ENCODE data around the gene CFAP299. TPM values are rescaled to one million over a fixed set of nuclear protein-coding genes. Genes with fewer than 3 reads are reported as not detected.

Gene CFAP299
- total and polyA plus RNA-seq, 2 experiments from 2014 or later: not detected

DNA sequence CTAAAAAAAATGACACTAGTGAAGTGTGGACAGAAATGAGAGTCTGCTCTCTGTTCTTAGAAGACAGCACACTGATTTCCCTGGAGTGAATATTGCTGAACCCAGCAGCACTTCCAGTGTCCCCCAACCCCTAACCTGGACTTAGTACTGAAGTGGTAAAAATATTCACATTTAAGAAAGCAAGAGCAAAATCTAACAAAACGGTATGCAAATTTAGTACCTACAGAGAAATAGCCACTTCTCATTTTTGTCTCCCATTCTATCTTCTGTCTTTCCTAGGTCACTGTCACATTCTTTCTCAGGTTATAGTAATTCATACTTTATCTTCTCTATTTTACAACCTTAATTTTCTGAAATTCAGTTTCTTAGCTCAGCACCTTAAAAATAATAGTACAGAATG, 274.7 kb downstream of the CFAP299 start:
- WGBS (ENCODE audit: low lambda C conversion rate, missing lambda C conversion rate): 79% methylated on average over 1 of the region's 1 CpG
- no peaks in the 10 kb centered on the region for H3K9me3 ChIP-seq (ENCODE audit: low read depth)
- TF ChIP-seq, protein P1, sequence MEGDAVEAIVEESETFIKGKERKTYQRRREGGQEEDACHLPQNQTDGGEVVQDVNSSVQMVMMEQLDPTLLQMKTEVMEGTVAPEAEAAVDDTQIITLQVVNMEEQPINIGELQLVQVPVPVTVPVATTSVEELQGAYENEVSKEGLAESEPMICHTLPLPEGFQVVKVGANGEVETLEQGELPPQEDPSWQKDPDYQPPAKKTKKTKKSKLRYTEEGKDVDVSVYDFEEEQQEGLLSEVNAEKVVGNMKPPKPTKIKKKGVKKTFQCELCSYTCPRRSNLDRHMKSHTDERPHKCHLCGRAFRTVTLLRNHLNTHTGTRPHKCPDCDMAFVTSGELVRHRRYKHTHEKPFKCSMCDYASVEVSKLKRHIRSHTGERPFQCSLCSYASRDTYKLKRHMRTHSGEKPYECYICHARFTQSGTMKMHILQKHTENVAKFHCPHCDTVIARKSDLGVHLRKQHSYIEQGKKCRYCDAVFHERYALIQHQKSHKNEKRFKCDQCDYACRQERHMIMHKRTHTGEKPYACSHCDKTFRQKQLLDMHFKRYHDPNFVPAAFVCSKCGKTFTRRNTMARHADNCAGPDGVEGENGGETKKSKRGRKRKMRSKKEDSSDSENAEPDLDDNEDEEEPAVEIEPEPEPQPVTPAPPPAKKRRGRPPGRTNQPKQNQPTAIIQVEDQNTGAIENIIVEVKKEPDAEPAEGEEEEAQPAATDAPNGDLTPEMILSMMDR (IDR thresholded peaks at IDR 0.05; ENCODE audit: poor library complexity): no peak
- TF ChIP-seq EZH2 (IDR thresholded peaks at IDR 0.05; ENCODE audit: borderline replicate concordance): no peak
- no peak for TF ChIP-seq EZH2phosphoT487 (IDR thresholded peaks at IDR 0.05; ENCODE audit: low read depth, severe bottlenecking, unreplicated experiment)

DNA sequence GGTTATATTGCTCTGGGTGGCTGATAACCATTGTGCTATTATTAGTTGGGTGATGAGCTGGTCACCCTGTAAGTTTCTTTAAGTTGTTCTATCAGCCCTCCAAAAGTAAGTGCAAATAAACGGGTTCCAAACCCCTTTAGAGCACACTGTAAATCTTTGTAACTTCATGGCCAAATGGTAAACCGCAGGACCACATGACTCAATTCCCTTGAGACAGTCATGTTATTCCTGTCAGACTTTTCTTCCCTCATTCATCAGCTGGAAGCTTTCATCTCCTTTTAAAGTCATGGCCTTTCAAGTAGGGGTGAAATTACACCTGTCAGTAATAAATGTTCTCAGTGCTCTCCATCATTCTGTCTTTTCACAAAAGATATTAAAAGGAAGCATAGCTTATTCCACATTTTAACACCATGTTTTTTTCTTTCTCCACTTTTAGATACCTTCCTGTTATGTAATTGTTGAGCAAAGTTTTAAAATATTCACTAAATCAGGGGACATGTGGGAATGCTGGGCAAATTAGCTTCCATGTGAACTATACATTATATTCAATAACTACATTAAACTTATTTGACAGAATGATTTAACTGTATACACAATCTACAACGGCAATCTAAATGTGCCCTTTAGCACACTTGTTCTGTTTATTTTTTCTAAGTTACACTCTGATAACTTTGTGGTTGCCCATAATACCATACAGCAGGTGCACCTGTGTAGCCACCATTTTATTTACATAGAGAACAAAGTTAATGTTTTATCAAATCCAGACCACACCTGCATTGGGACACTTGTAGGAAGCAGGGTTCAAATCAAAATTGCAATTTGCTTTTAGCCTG, 275.5 kb downstream of the CFAP299 start:
- Histone ChIP-seq H3K27me3 (no peaks in the 10 kb centered on the region), H3K4me3 (no peak overlapping the region), H2AFZ (no peak overlapping the region), H3K4me1 (ENCODE audit: insufficient read depth) (peaks cover 9% of the 10 kb centered on the region), H3K9me3 (ENCODE audit: low read depth) (no peaks in the 10 kb centered on the region), H3K27ac (no peak overlapping the region), H3K4me2 (peak overlapping the region; percentile 10), H3K79me2 (no peaks in the 10 kb centered on the region), H4K20me1 (ENCODE audit: insufficient read depth, poor library complexity, severe bottlenecking) (no peaks in the 10 kb centered on the region), H3K36me3 (replicated peaks; ENCODE audit: insufficient read depth, low read depth) (no peaks in the 10 kb centered on the region), H3K9me2 (replicated peaks; ENCODE audit: insufficient read depth) (no peaks in the 10 kb centered on the region)
- WGBS (ENCODE audit: low lambda C conversion rate, missing lambda C conversion rate): 35% methylated on average over 3 of the region's 3 CpGs
- DNase-seq (ENCODE audit: low spot score): peak; percentile 7
- TF ChIP-seq EZH2phosphoT487 (IDR thresholded peaks at IDR 0.05; ENCODE audit: low read depth, severe bottlenecking, unreplicated experiment): no peak
- no peak for TF ChIP-seq EZH2 (IDR thresholded peaks at IDR 0.05; ENCODE audit: borderline replicate concordance)
- TF ChIP-seq, protein P1 (IDR thresholded peaks at IDR 0.05; ENCODE audit: poor library complexity): no peak

More for the DNA sequence above, 274.7 kb downstream of the CFAP299 start:
- no peaks in the 10 kb centered on the region for H4K20me1 ChIP-seq (ENCODE audit: insufficient read depth, poor library complexity, severe bottlenecking)
- H3K79me2 ChIP-seq: no peaks in the 10 kb centered on the region
- no peaks in the 10 kb centered on the region for H3K27me3 ChIP-seq
- no peak overlapping the region for H3K4me3 ChIP-seq
- H3K9me2 ChIP-seq (replicated peaks; ENCODE audit: insufficient read depth): no peaks in the 10 kb centered on the region
- peaks cover 9% of the 10 kb centered on the region for H3K4me1 ChIP-seq (ENCODE audit: insufficient read depth)
- no peak overlapping the region for H3K4me2 ChIP-seq
- DNase-seq (ENCODE audit: low spot score): no peak
- H2AFZ ChIP-seq: no peak overlapping the region
- H3K36me3 ChIP-seq (replicated peaks; ENCODE audit: insufficient read depth, low read depth): no peaks in the 10 kb centered on the region
- H3K27ac ChIP-seq: no peak overlapping the region

DNA sequence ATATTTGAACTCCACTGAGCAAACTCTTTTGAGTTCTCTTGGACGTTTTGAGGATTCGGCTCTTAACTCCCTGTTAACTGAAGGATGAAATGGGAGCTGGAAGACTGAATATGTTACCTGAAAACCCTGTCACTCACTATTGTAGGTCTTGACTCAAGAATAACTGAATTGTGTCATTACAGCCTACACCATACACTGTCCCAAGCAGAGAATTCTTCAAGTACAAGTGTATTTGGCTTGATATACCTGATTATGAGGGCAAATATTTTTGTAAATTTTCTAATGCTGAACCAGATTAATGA, 276.1 kb downstream of the CFAP299 start:
- Histone ChIP-seq H4K20me1 (ENCODE audit: insufficient read depth, poor library complexity, severe bottlenecking) (no peaks in the 10 kb centered on the region), H3K4me3 (no peak overlapping the region), H3K36me3 (replicated peaks; ENCODE audit: insufficient read depth, low read depth) (no peaks in the 10 kb centered on the region), H3K9me2 (replicated peaks; ENCODE audit: insufficient read depth) (no peaks in the 10 kb centered on the region), H3K27me3 (no peaks in the 10 kb centered on the region), H3K27ac (no peak overlapping the region), H3K4me2 (peak overlapping the region; percentile 10), H3K79me2 (no peaks in the 10 kb centered on the region), H3K4me1 (ENCODE audit: insufficient read depth) (peaks cover 9% of the 10 kb centered on the region), H3K9me3 (ENCODE audit: low read depth) (no peaks in the 10 kb centered on the region), H2AFZ (no peak overlapping the region)
- DNase-seq (ENCODE audit: low spot score): no peak
- 56% methylated on average over 2 of the region's 2 CpGs for WGBS (ENCODE audit: low lambda C conversion rate, missing lambda C conversion rate)
- no peak for TF ChIP-seq EZH2phosphoT487 (IDR thresholded peaks at IDR 0.05; ENCODE audit: low read depth, severe bottlenecking, unreplicated experiment)

DNA sequence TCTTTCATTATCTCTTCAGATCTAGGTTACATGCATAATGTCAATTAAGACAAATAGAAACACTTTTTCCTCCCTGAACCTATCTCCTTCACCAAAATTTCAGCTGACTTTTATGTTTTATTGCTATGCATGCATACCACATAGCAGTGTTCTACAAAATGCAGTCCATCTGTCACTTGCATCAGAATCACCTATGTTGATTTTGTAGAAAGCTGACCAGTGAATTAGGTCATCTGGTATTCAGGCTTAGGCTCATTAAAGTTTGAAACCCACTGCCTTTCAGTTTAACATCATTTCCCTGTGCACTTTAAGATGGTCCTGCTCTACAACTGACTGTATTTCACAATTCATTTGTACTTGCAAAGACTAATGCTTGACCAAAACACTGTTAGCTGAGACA, 277.9 kb downstream of the CFAP299 start:
- no peak overlapping the region for H2AFZ ChIP-seq
- H3K79me2 ChIP-seq: no peaks in the 10 kb centered on the region
- H3K27me3 ChIP-seq: no peaks in the 10 kb centered on the region
- H3K27ac ChIP-seq: no peak overlapping the region
- TF ChIP-seq EZH2phosphoT487 (IDR thresholded peaks at IDR 0.05; ENCODE audit: low read depth, severe bottlenecking, unreplicated experiment) (no peak), EZH2 (IDR thresholded peaks at IDR 0.05; ENCODE audit: borderline replicate concordance) (no peak)
- TF ChIP-seq, protein P1 (IDR thresholded peaks at IDR 0.05; ENCODE audit: poor library complexity): no peak
- H3K9me3 ChIP-seq (ENCODE audit: low read depth): no peaks in the 10 kb centered on the region
- H3K36me3 ChIP-seq (replicated peaks; ENCODE audit: insufficient read depth, low read depth): no peaks in the 10 kb centered on the region
- H3K4me1 ChIP-seq (ENCODE audit: insufficient read depth): peaks cover 4% of the 10 kb centered on the region
- no peak overlapping the region for H3K4me2 ChIP-seq
- no peak for DNase-seq (ENCODE audit: low spot score)
- no peaks in the 10 kb centered on the region for H3K9me2 ChIP-seq (replicated peaks; ENCODE audit: insufficient read depth)
- no peak overlapping the region for H3K4me3 ChIP-seq
- H4K20me1 ChIP-seq (ENCODE audit: insufficient read depth, poor library complexity, severe bottlenecking): no peaks in the 10 kb centered on the region
